ENCODE data around the gene MAGI3. TPM values are rescaled to one million over a fixed set of nuclear protein-coding genes. Genes with fewer than 3 reads are reported as not detected.
A peak's percentile ranks its signal among the peaks of the same experiment; 100 is the strongest.

Gene MAGI3
- total and polyA plus RNA-seq, 2 of the 13 experiments (the other 11 are each of a cell fraction or from before 2014, with no cell fraction given): 4.0 to 11.8 TPM

GRCh38 chr1:113434081-113434873, 44.0 kb downstream of the MAGI3 start (continued):
- TF ChIP-seq AHDC1 (CRISPR knock-in tag; IDR thresholded peaks at IDR 0.05; ENCODE audit: borderline replicate concordance) (peak; percentile 43; the same call in 1 of the 2 replicates), ZNF781 (CRISPR knock-in tag; IDR thresholded peaks at IDR 0.05; ENCODE audit: borderline replicate concordance, not compliant biosample characterization) (no peak), NPAS2 (CRISPR knock-in tag; IDR thresholded peaks at IDR 0.05; ENCODE audit: borderline replicate concordance) (no peak), ZMYM3 (CRISPR knock-in tag; IDR thresholded peaks at IDR 0.05) (peak; percentile 93), RFX1 (IDR thresholded peaks at IDR 0.05) (no peak), POGK (CRISPR knock-in tag; conservative IDR thresholded peaks at IDR 0.05) (no peak), RFXAP (CRISPR knock-in tag; IDR thresholded peaks at IDR 0.05; ENCODE audit: borderline replicate concordance) (no peak), KAT7 (CRISPR knock-in tag; IDR thresholded peaks at IDR 0.05; ENCODE audit: borderline replicate concordance) (peak; percentile 51; the same call in 1 of the 2 replicates), LCORL (IDR thresholded peaks at IDR 0.05) (no peak), LCORL (CRISPR knock-in tag; IDR thresholded peaks at IDR 0.05) (0 out of 2 replicates have a peak, but pooled peaks have one; percentile 49), PCBP2 (optimal IDR thresholded peaks at IDR 0.05; ENCODE audit: low read depth, low read length, poor library complexity, severe bottlenecking) (no peak), ZNF235 (CRISPR knock-in tag; IDR thresholded peaks at IDR 0.05; ENCODE audit: borderline replicate concordance) (no peak), CEBPG (CRISPR knock-in tag; IDR thresholded peaks at IDR 0.05) (no peak), HOXA9 (CRISPR knock-in tag; IDR thresholded peaks at IDR 0.05; ENCODE audit: borderline replicate concordance) (no peak), BRCA1 (CRISPR knock-in tag; IDR thresholded peaks at IDR 0.05) (no peak), HOXA7 (CRISPR knock-in tag; IDR thresholded peaks at IDR 0.05) (no peak), CEBPB (IDR thresholded peaks at IDR 0.05; ENCODE audit: borderline replicate concordance, low read depth, low read length) (no peak), ADNP (CRISPR knock-in tag; IDR thresholded peaks at IDR 0.05) (no peak), FOXP4 (CRISPR knock-in tag; IDR thresholded peaks at IDR 0.05) (peak; percentile 77), FOSL2 (CRISPR knock-in tag; IDR thresholded peaks at IDR 0.05) (peak; percentile 53)
